ENCODE measurements around the gene TNFRSF11A.
A peak's percentile ranks its signal among the peaks of the same experiment; 100 is the strongest.

TNFRSF11A gene

DNA sequence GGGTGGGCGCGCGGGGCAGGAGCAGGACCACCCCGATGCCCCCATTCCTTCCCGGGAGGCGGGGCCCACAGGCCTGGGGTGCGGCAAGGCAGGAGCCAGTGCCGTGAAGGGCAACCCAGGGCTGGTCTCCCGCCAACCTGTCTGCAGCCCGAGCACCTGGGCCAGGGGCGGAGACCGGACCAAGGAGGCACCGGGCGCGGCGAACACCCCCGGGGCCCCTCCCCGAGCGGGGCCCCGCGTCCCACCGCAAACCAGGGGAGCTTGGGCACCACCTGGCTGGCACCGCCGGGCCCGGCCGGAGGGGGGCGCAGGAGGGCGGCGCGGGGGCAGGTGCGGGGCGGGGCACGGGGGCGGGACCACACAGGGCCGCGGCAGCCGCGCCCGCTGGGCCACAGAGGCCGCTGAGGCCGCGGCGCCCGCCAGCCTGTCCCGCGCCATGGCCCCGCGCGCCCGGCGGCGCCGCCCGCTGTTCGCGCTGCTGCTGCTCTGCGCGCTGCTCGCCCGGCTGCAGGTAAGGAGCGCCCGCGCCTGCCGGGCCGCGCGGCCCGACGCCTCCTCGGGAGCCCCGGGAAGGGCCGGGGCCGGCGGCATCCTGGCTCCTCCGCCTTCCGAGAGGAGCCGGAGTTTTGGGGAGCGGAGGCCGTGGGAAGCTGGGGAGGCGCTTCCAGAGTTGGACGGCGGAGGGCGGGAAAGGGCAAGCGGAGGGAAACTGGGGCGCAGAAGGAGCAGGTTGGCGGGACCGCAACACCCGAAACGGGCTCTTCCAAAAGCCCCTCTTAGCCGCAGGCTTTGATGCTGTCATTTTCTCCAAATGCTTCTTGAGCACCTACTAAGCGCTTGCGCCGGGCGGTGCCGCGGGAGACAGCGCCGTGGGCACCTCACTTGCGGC, at the start of gene TNFRSF11A:
Gene TNFRSF11A, plus strand, starts transcription at position 394 of the 889 bp plus-strand sequence. Its CDS starts 43 bp downstream, at position 437.
- DNase-seq (ENCODE audit: low spot score) = peak; percentile 74

DNA sequence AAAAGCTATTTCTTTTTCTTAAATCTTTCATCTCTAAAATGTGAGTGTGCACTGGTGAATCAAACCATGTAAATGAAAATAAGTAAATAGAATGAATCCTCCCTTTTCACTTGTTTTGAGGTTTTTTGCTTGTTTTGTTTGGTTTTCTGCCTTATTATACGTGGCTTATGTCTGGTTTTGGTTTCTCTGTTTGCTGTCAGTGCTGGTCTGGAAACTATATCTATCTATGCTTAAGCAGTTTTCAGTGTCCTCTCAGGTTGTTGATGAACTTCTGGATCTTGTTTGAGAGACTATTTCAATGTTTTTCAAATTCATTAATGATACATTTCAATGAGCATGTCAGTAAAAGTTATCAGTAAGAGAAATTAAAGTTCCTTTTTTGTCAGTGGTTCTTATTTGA, 48.1 kb upstream of the TNFRSF11A start:
- no peak for DNase-seq (ENCODE audit: low spot score)

DNA sequence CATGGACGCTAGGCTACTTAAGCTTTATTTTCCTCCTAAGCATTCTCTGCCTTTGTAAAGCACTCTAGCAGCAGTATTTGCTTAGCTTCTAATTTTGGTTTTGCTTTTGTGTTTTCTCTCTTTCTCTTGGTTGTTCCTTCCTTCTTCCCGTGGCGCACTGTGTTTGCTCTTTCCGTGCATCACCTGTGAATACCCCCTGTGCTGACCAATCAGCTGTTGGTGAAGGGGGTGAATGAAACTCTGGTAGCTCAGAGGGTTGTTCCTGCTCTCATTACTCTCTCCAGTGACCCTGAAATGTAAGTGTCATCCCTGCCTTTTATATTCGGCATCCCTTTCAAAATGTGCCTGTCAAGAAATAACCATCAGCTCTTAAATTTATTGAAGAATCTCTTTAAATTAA, 45.5 kb upstream of the TNFRSF11A start:
- DNase-seq (ENCODE audit: low spot score) = no peak

DNA sequence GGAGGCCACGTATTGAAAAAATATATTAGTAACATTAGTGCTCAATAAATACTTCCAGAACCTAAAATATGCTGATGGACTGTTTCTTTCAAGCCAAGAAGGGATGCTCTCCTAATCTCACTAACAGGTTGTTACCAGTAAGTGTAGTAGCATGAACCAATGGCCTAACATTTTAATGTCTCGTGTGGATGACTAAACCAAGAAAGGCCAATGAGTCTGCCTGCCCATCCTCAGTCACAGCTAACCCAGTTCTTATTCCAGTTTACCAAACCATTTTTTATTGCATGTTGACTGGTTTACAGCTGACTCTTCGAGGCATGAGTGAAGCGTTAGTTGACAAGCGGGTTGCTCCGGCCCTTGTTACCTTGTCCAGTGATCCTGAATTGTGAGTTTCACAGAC, 45.1 kb upstream of the TNFRSF11A start:
- DNase-seq (ENCODE audit: low spot score) = no peak

DNA sequence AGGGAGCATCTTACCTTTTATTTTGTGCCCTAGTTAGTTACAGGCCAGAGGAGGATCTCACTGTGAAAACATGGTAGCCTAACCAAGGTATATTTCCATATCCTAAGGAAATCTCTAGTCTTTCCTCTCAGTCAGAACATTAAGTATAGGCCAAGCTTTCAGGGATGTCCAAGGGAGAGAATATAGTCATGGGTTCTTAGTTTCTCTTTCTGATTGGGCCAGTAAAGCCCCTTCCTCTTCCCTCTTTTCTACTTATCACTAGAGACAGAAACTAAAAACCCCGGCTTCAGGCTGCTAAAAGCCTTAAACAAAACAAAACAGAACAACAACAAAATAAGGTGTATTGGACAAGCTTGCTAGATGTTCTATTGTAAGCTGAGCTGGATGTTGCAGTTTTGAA, 44.3 kb upstream of the TNFRSF11A start:
- DNase-seq (ENCODE audit: low spot score) = no peak

DNA sequence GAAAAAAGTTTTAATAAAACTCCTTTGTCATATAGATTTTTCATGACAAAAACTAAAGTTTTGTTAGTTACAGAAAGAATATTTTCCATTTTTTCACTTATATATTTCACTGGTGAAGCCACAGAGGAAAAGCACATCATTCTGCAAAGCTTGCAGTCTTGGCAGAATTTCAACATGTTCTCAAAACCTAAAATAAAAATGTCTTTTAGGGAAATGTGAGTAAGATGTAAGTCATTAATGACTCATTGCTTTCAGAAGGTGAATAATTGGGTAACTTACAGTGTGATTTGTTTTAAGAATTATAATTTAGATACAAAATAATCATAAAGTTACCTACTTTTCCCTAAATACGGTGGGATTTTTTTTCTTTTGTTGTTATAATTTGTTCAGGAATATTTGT, 43.4 kb upstream of the TNFRSF11A start:
- no peak for DNase-seq (ENCODE audit: low spot score)

DNA sequence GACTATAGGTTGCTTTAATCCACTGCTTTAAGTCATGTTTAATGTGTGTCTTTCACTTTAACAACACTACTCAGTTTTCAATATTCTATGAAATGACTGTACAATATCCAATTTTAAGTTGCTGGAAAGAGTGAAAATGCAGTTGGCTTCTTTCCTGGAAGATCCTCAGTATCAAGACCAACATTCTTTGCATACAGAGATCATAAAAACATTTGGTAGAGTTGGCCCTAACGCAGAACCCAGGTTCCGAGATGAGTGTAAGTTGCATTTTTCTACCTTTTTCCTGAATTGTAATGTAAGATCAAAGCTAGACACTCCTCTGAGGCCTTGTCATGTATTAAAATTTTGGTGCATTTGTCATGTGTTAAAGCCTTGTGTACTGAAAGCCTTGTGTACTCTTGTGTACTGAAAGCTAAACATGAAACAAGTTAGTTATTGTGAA, 42.9 kb upstream of the TNFRSF11A start:
- DNase-seq (ENCODE audit: low spot score) = no peak

DNA sequence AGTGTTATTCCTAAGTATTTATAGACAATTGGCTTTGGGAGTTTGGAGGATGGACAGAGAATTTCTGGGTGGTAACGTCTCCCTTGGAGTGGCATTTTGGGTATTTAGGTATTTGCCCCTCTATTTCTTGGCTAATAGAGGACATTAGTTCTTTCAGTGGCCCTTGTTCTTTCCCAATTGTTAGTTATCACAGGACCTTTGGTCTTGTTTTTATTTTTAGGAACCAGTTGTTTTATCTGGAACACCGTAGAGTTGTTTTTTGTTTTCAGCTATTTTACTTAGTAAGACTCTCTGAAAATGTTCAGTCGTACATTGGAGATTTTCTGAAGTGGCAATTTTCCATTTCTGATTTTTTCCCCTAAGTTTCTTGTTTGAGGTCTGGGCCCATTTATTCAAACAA, 40.5 kb upstream of the TNFRSF11A start:
- DNase-seq (ENCODE audit: low spot score) = no peak

DNA sequence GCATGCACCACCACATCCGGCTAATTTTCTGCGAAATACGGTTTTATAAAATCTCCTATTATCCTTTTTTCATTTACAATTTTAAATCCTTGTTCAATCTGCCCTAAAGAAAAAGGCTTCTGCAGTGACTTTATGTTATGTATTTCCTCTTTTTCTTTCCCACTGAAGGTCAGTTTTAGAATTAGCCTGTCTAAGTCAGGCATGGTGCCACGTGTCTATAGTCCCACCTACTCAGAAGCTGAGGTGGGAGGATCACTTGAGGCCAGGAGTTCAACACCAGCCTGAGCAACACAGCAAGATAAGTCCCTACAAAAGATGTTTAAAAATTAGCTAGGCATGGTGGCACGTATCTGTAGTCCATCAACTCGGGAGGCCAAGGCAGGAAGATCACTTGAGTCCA, 39.8 kb upstream of the TNFRSF11A start:
- no peak for DNase-seq (ENCODE audit: low spot score)

DNA sequence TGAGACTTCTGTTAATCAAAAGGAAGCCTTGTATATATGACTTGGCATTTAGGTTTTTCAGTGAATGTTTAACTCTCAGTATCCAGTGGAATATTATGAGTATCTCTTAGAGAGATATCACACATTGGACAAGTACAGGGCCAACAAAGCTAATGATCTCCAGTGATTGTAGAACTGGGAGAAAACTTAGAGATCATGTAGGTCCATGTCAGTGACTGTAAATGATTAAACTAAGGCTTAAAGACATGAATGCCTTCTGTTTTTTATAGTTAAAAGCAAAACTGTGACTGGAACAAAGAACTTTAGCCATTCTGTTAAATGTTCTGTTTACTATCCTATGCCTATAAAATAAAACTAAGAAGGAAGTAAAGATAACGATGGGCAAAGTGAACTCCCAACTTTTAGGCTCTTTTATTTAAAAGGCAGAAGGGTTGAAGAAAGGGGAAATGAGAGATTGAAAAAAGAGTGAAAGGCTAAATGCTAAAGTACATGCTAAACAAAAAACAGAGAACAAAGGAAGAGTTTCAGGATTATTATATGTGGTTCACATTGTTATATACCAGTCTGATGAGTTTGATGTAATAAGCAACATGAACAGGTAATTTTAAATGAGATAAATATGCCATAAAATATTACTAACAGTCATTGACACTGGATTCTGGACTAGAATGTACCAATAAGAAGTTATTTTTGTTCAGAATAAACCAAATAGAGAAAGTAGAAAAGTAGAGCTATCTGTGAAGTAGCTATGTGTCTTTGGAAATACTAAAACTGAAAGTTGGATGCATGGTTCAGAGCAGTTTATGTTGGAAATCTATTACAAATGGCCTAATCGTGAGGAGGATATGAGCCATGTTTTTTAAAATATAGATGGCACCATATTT, 37.1 kb upstream of the TNFRSF11A start:
- DNase-seq (ENCODE audit: low spot score) = peak; percentile 12

DNA sequence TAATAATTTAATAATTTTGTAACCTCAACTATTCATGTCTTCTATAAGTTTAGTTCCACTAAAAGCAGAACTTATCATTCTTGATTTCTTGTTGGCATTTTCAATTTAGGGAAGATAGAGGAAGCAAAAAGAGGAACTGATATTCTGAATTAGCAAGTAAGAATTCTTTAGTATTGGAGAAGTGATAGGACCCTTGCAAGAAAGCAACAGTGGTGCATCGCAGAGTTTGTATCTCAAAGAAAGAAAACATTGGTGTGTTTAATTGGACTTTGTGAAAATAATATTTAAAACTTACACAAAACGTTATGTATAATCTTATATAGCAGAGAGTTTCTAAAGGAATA, 36.5 kb upstream of the TNFRSF11A start:
- no peak for DNase-seq (ENCODE audit: low spot score)

DNA sequence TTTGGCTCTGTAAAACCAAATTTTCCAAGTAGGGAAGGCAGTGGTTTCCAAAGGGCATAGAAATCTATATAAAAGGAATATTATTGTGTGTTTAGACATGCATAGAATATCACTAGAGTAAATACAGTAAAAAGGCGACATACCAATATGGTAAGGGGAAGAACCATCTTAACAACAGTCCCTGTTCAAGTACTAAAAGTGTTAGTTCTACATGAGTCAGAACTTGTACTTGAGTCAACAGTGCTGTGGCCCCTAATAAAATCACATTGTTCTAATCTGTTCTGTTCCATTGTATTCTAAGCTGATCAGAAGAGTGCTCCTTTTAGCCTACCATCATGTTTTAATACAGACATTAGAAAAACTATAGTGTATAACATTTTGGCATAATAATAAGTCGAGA, 36.1 kb upstream of the TNFRSF11A start:
- peak; percentile 10 for DNase-seq (ENCODE audit: low spot score)

DNA sequence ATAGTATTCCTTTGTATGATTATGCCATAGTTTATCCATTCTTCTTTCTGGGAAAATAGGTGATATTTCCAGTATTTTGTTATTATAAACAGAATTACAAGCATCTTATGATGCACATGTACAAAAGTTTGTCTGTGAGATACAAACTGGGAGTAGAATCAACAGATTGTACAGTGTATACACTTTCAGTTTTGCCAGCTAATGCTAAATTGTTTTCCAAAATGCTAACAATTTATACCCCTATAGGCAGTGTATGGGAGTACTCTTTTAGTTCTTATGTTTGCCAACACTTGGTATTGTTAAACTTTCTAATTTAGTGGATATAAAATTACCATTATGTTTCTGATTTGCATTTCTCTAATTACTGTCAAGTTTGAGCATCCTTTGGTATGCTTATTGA, 31.0 kb upstream of the TNFRSF11A start:
- DNase-seq (ENCODE audit: low spot score) = no peak

DNA sequence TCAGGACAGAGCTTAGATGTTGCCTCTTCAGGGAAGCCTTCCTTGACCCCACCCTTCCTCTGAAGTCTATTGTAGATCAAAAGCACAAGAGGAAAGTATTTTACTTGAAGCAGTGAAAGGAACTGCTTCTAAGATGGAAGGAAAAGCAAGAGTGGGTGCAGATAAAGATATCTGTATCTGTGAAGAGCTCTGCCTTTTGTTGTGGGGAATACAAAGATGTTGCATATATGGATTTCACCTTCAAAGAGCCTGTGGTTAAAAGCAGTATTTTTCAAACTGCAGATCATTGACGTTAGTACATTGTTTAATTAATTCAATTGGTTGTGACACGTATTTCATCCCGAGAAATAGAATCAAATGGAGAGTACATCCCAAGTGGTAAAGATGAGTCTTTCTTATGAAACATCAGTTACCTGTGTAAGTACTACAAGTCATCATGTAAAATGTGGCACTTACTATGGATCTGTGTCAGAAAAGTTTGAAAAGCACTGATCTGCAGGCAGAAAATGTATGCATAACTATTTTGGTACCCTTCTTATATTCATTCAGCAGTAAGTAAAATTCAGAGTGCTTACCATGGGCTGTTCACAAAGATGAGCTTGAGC, 24.6 kb upstream of the TNFRSF11A start:
- no peak for DNase-seq (ENCODE audit: low spot score)

DNA sequence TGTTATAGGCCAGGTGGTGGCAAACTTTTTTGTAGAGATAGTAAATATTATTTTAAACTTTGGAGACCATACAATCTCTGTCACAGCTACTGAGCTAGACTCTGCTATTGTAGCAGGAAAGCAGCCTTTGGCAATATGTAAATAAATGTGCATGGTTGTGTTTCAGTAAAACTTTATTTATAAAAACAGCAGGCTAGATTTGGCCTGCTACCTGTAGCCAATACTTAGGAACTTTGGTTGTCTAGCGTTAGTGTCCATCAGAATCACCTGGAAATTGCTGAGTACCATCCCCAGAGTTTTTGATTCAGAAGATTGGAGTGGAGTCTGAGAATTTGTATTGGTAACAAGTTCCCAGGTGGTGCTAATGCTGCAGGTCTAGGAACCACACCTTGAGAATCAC, 23.8 kb upstream of the TNFRSF11A start:
- no peak for DNase-seq (ENCODE audit: low spot score)

DNA sequence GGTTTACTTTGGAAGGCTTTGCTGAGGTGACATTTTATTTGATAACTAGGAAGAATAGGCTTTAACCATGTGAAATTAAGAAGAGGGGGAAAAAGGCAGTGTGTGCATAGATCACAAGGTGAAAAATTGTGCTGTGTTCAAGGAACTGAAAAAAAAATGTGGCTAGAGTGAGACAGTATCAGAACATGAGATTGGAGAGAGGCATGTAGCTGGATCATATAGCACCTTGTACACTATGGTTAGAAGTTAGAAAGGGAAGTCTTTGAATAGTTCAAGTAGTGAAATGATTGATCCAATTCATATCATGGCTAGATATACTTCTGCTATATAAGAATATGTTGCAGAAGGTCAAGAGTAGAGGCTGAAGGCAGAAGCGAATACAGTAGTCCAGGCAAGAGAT, 12.3 kb upstream of the TNFRSF11A start:
- no peak for DNase-seq (ENCODE audit: low spot score)

DNA sequence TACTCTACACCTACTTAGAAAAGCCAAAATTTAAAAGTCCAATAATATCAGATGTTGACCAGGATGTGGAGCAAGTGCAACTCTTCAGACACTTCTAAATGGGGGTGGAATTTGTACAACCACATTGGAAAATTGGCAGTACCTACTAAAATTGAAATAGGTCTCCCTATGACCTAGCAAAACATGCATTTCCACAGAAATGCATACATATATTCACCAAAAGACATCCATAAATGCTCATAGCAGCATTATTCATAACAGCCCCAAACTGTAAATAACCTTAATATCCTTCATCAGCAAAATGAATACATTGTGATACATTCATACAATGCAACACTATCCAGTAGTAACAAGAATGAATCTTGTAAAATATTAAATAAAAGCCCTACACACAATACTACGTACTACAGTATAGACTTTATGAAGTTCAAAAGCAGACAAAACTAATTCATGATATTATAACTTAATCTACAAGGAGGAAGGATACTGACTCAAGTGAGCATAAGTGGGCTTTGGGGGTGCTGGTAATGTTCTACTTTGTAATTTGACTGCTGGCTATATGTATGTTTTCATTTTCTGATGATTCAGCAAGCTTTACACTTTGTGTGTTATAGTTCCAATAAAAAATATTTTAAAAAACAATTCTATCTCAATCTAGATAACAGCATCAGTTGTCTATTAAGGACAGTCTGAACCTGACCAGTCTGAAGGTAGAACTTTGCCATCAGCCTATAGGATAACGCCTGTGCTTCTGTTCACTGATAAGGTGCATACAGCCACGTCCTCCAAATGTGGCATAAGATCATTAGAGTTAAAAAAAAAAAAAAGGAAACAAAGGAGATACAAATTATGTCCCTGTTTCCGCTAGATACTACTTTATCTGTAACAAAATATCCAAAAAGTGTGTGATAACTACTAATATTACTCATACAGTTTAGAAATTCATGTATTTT, 6.6 kb upstream of the TNFRSF11A start:
- no peak for DNase-seq (ENCODE audit: low spot score)

DNA sequence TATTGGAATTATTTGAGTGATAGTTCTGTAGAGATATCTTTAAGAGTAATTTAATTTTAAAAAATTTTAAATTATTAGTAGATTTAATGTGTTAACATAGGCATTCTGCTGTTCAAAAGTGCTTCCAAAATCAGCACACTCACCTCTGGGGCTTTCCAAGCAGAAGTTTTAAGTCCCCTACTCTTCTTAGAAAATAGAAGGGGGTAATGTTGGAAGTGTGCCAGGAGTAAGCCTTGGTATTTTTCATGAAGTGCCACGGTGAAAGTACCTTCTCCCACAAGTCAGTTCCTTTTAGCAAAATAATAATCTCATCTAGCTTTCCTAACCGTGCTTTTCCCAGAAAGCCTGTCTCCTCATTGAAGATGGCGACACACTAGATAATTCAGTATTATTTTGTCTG, 3.9 kb upstream of the TNFRSF11A start:
- DNase-seq (ENCODE audit: low spot score) = no peak

DNA sequence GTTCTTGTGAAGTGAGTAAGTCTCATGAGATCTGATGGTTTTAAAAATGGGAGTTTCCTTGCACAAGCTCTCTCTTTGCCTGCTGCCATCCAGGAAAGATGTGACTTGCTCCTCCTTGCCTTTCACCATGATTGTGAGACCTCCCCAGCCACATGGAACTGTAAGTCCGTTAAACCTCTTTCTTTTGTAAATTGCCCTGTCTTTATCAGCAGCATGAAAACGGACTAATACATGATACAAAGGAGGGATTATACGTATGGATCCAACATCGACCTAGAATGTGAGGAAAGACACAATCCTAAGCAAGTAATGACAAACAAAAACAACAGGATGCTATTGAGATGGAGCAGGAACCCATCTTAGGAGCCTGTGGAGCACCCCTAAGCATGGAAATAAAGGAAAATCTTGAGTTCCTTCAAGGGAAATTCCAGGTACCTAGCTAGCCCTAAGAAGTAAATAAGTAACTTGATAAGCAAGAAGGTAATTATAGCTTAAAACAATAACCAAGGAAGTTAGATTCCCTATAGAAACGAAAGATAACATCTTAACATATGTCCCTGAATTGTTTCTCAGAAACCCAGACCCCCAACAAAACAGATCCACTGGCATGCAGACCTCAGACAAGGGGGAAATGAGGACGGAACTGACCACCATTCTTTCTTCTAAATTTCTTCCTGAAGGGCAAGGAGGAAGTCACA, 1.5 kb upstream of the TNFRSF11A start:
- no peak for DNase-seq (ENCODE audit: low spot score)

DNA sequence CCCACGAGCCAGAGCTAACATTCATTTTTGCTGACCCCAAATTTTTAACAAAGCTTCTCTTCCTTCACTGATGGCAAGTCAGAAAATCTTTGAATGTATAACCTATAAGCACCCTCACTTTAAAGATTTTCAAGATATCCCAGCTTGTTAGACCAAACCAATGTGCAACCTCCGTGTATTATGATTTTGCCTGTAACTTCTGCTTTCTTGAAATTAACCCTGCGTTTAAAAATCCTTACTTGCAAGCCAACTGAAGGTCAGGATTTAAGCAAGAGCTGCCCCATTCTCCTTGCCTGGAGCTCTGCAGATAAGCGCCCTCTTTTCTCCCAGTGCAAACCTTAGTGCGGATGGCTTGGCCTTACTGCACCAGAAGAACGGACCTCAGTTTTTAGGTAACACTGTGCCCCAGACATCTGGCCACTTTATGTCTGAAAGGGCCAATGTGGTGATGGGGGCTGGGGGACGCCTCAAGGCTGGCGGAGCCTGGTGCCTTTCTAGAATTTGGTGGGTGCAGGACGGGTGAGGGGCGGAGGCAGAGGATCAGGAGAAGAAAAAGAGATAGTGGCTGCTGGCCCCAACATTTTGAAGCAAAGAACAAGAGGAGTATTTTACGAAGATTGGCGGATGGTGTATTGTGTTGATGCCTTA, 805 bp upstream of the TNFRSF11A start:
- DNase-seq (ENCODE audit: low spot score) = no peak
